CD8-positive, alpha-beta memory T cell (primary cell): ENCODE results near the gene S1PR3. TPM values are rescaled to one million over a fixed set of nuclear protein-coding genes. Genes with fewer than 3 reads are reported as not detected.

Experiments used
- CTCF ChIA-PET: fragments of 350-600 bp; sonication (Branson Sonifier 250); formaldehyde crosslinking; loops from one replicate; lab custom pipeline; 2021; ENCODE audit warnings: antibody characterized with exemption; lab: Charles Lee
- POLR2A ChIA-PET: fragments of 350-600 bp; sonication (Branson Sonifier 250); formaldehyde crosslinking; loops from one replicate; lab custom pipeline; 2021; ENCODE audit warnings: antibody characterized with exemption; lab: Charles Lee
- DNase-seq, 5 donors: peaks; one replicate each; pipeline versions ENCODE4 v3.0.0 to v3.0.0-alpha.2; 2020 to 2022; ENCODE audit warnings: mixed read lengths in 1 of 5
- H3K27ac ChIP-seq: one replicate; pipeline ENCODE4 v1.7.0; 2013; ENCODE audit warnings: low read depth, mild to moderate bottlenecking, low read length, moderate library complexity
- H3K27me3 ChIP-seq: 2 replicates; pipeline ENCODE4 v1.7.0; 2013; ENCODE audit warnings: low read length, mild to moderate bottlenecking; ENCODE audit not compliant: insufficient read depth, poor library complexity, severe bottlenecking
- H3K36me3 ChIP-seq: 2 replicates; pipeline ENCODE4 v1.7.0; 2013; ENCODE audit warnings: mild to moderate bottlenecking, low read length, moderate library complexity; ENCODE audit not compliant: insufficient read depth
- H3K4me1 ChIP-seq: 2 replicates; pipeline ENCODE4 v1.7.0; 2013; ENCODE audit warnings: mild to moderate bottlenecking, low read length, moderate library complexity; ENCODE audit not compliant: insufficient read depth
- H3K4me3 ChIP-seq: 2 replicates; pipeline ENCODE4 v1.7.0; 2013; ENCODE audit warnings: mild to moderate bottlenecking, low read length
- H3K9me3 ChIP-seq: 2 replicates; pipeline ENCODE4 v1.7.0; 2013; ENCODE audit warnings: mild to moderate bottlenecking, low read length
- H3K27ac Mint-ChIP-seq, 8 donors: one replicate each; pipeline ENCODE4 v1.8.0; 2020 to 2021; ENCODE audit warnings: mixed read lengths in 8 of 8, mild to moderate bottlenecking in 6 of 8, inconsistent platforms in 3 of 8, moderate library complexity in 3 of 8
- H3K27me3 Mint-ChIP-seq, 2 donors: one replicate each; pipeline ENCODE4 v1.8.0; 2020 to 2021; ENCODE audit warnings: mixed read lengths in 2 of 2, mild to moderate bottlenecking in 1 of 2, moderate library complexity in 1 of 2
- H3K36me3 Mint-ChIP-seq, 3 donors: one replicate each; pipeline ENCODE4 v1.8.0; 2020 to 2021; ENCODE audit warnings: mixed read lengths in 3 of 3, inconsistent platforms in 1 of 3, mild to moderate bottlenecking in 1 of 3
- H3K4me1 Mint-ChIP-seq, 3 donors: one replicate each; pipeline ENCODE4 v1.8.0; 2020 to 2021; ENCODE audit warnings: mixed read lengths in 3 of 3, inconsistent platforms in 1 of 3, mild to moderate bottlenecking in 1 of 3
- H3K4me3 Mint-ChIP-seq, 7 donors: one replicate each; pipeline ENCODE4 v1.8.0; 2020 to 2021; ENCODE audit warnings: mixed read lengths in 7 of 7, mild to moderate bottlenecking in 6 of 7, moderate library complexity in 4 of 7, inconsistent platforms in 2 of 7
- H3K9me3 Mint-ChIP-seq, 5 donors: one replicate each; pipeline ENCODE4 v1.8.0; 2020 to 2022; ENCODE audit warnings: mixed read lengths in 5 of 5, mild to moderate bottlenecking in 3 of 5, moderate library complexity in 2 of 5, inconsistent platforms in 1 of 5
- polyA plus RNA-seq: library from polyadenylated mRNA; unstranded; fragments of 300-500 nt; fragmentation: Illumina TruSeq; gene quantifications from one replicate; pipeline ENCODE4 v1.2.3, GENCODE V29; 2021
- total RNA-seq, 2 experiments: library from RNA; stranded (reverse); gene quantifications; one replicate each; pipeline ENCODE4 v1.2.3, GENCODE V29; 2021

Gene S1PR3
- total and polyA plus RNA-seq, 3 experiments from 2014 or later = 0.80 to 0.90 TPM; not detected in 1

DNA sequence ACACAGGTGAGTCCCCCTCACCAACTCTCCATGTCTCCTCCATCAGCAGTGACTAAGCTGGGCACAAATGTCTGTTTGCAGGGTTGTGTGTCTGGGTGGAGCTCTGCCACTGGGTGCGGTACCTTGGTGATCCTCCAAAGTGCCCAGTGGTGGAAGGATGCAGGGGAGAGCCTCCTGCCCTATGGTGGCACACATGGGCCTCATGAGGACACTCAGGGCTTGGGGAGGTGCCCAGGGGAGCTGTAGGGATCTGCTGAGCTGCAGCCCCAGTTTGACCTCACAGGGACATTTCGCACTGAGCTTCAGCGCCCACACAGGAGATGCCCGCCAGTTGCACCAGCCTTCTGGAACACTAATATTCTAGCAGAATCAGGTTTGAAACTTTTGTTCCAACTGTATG lies 29.5 kb downstream of the S1PR3 start:
- Histone ChIP-seq H3K9me3 (no peaks in the 10 kb centered on the region), H3K4me1 (no peaks in the 10 kb centered on the region), H3K27ac (no peak overlapping the region), H3K27me3 (no peaks in the 10 kb centered on the region), H3K36me3 (no peaks in the 10 kb centered on the region), H3K4me3 (no peak overlapping the region)
- H3K4me3 Mint-ChIP-seq = no peak overlapping the region
- no peaks in the 10 kb centered on the region for H3K4me1 Mint-ChIP-seq
- no peak for DNase-seq
- CTCF ChIA-PET = no interaction called here
- no peak overlapping the region for H3K27ac Mint-ChIP-seq
- no peaks in the 10 kb centered on the region for H3K9me3 Mint-ChIP-seq
- no peaks in the 10 kb centered on the region for H3K36me3 Mint-ChIP-seq
- POLR2A ChIA-PET = no interaction called here
- H3K27me3 Mint-ChIP-seq = peaks cover 0 to 18% of the 10 kb centered on the region in 2 donors

DNA sequence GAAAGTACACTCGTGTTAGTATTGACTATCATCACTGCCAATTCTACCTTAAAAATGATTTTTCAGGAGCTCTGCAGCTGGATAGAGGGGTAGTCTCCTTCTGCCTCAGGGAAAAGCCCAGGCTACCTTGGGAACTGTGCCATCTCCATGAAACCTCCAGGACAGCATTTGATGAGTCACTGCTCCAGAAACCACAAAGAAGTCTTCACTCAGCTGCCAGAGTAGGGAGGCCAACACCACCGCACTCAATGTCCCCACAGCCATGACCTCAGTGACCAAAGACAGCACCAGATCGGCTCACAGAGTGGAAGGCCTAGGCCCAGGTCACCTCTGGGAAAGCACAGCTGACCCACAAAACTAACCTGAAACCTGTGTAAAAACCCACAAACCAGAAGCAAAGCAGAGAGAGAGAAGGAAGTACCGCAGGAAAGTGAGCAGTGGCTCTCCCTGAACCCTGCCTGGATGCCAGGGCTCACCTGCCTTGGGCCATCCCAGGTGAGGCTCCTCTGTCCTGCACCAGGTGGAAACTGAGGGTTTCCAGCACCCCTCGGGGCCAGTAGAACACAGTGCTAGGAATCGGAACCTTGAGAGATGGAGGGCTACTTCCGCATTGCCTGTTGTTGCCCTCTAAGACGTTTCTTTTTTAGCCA lies 30.0 kb downstream of the S1PR3 start:
- POLR2A ChIA-PET = no interaction called here
- Histone ChIP-seq H3K27ac (no peak overlapping the region), H3K9me3 (no peaks in the 10 kb centered on the region), H3K27me3 (no peaks in the 10 kb centered on the region), H3K4me1 (no peaks in the 10 kb centered on the region), H3K4me3 (no peak overlapping the region), H3K36me3 (no peaks in the 10 kb centered on the region)
- CTCF ChIA-PET = no interaction called here
- Mint-ChIP-seq H3K27me3 (peaks cover 0 to 18% of the 10 kb centered on the region in 2 donors), H3K36me3 (no peaks in the 10 kb centered on the region), H3K27ac (no peak overlapping the region), H3K4me3 (no peak overlapping the region), H3K9me3 (peaks cover 0 to under 1% (median 0%) of the 10 kb centered on the region in 5 donors), H3K4me1 (no peaks in the 10 kb centered on the region)
- no peak for DNase-seq

DNA sequence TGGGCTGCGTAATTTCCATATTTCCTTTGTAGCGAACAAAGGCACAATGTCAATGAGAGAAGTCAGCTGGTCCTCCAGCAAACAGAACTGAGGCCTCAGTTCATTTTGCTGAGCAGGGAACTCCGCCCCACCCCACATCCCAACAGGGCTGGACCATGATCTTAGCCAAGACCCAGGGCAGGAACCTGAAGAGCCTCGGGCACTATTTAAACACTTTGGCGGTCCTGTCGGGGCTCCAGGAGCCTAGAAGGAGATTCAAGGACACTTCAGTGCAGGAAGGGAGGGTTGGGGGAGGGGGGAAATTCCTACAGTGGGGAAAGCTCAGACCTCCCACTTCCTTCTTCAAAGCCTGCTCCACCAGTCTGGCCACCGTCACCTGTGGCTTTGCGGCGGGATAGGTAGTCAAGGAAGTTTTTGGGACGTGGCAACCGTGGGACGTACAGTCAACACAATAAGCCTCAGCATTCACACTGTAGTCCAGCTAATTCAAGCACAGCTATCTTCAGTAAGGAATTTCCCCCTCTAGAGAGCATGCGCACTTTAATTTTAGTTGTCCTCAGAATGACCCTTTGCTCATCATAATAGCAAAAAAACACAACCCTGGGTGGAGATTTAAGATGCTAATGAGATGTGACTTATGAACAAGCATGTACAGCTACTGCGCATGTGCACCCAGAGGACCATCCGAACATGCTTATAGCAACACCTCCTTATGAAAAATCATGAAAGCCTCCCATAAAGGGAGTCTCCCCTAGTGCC lies 30.9 kb downstream of the S1PR3 start:
- H3K27me3 Mint-ChIP-seq = peaks cover 5 to 20% of the 10 kb centered on the region in 2 donors
- no peaks in the 10 kb centered on the region for H3K4me1 Mint-ChIP-seq
- no peaks in the 10 kb centered on the region for H3K4me1 ChIP-seq
- POLR2A ChIA-PET = no interaction called here
- CTCF ChIA-PET = no interaction called here
- H3K36me3 Mint-ChIP-seq = no peaks in the 10 kb centered on the region
- H3K27ac ChIP-seq = no peak overlapping the region
- no peaks in the 10 kb centered on the region for H3K36me3 ChIP-seq
- H3K4me3 ChIP-seq = no peak overlapping the region
- no peak for DNase-seq
- H3K4me3 Mint-ChIP-seq = no peak overlapping the region
- H3K9me3 ChIP-seq = no peaks in the 10 kb centered on the region
- no peak overlapping the region for H3K27ac Mint-ChIP-seq
- peaks cover 0 to 2% (median 0%) of the 10 kb centered on the region in 5 donors for H3K9me3 Mint-ChIP-seq
- H3K27me3 ChIP-seq = no peaks in the 10 kb centered on the region

DNA sequence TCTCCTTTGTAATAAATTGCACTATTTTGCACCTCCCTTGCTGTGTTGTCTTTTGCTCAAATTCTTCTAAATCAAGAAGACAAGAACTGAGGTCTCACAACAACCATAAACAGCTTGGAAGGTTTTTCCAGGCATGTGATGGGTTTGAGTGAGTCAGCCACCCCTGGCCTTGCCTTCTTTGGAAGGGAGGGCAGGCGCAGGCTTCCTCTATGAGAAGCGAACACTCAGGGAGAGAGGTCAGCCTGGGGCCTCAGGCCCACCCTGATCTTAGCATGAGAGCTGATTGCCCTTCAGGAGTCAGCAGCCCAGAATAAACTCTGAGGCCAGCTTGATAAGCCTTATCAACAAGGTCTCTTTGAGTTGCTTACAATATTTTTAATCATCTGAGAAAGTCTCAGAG lies 31.6 kb downstream of the S1PR3 start:
- no peaks in the 10 kb centered on the region for H3K4me1 ChIP-seq
- H3K27me3 Mint-ChIP-seq = peaks cover 5 to 19% of the 10 kb centered on the region in 2 donors
- H3K27me3 ChIP-seq = no peaks in the 10 kb centered on the region
- no peaks in the 10 kb centered on the region for H3K36me3 Mint-ChIP-seq
- H3K4me1 Mint-ChIP-seq = no peaks in the 10 kb centered on the region
- peaks cover 0 to 4% (median under 1%) of the 10 kb centered on the region in 5 donors for H3K9me3 Mint-ChIP-seq
- H3K36me3 ChIP-seq = no peaks in the 10 kb centered on the region
- H3K27ac Mint-ChIP-seq = no peak overlapping the region
- DNase-seq = no peak
- POLR2A ChIA-PET = no interaction called here
- CTCF ChIA-PET = no interaction called here
- no peaks in the 10 kb centered on the region for H3K9me3 ChIP-seq
- H3K4me3 ChIP-seq = no peak overlapping the region
- H3K4me3 Mint-ChIP-seq = no peak overlapping the region
- H3K27ac ChIP-seq = no peak overlapping the region

DNA sequence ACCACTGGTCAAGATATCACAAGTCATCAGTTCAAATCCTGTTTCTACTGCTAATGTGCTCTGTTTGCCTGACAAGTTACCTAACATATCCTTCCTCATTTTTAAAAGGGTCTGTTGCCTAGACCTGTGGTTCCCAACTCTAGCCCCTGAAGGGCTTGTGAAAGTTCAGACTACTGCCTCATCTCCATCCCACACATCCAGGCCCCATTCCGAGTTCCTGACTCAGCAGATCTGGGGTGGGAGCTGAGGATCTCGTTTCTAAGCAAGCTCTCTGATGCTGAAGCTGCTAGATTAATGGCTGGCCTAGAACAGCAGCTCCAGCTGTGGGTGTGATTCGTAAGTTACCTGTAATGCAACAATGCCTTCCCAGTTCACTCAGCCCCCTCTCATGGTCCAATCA lies 32.5 kb downstream of the S1PR3 start:
- DNase-seq = no peak
- no peaks in the 10 kb centered on the region for H3K27me3 ChIP-seq
- no peak overlapping the region for H3K4me3 ChIP-seq
- H3K4me1 ChIP-seq = no peaks in the 10 kb centered on the region
- Mint-ChIP-seq H3K4me3 (no peak overlapping the region), H3K9me3 (peaks cover 0 to 4% (median 2%) of the 10 kb centered on the region in 5 donors), H3K27me3 (peaks cover 5 to 22% of the 10 kb centered on the region in 2 donors), H3K36me3 (no peaks in the 10 kb centered on the region), H3K4me1 (no peaks in the 10 kb centered on the region), H3K27ac (no peak overlapping the region)
- no peaks in the 10 kb centered on the region for H3K36me3 ChIP-seq
- POLR2A ChIA-PET = no interaction called here
- CTCF ChIA-PET = no interaction called here
- H3K9me3 ChIP-seq = no peaks in the 10 kb centered on the region
- no peak overlapping the region for H3K27ac ChIP-seq

DNA sequence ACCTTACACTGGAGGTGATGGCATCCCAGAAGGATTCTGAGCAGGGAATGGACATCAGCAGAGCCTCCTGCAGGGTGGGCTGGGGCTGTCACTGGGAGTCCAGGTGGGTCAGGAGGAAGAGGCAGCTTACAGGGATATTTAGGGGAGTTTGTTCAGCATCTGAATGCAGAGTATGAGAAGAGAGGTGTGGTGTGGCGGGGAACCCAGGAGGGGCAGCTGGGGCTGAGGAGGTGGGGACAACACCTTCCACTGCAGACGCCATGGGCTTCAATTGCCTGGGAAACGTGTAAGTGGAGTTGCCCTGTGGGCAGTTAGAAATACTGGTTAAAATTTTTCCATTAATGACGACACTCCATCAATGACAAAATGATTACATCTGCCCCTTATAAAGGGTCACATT lies 33.5 kb downstream of the S1PR3 start:
- no peaks in the 10 kb centered on the region for H3K4me1 Mint-ChIP-seq
- ChIA-PET POLR2A (no interaction called here), CTCF (no interaction called here)
- H3K9me3 Mint-ChIP-seq = peaks cover 0 to 8% (median 5%) of the 10 kb centered on the region in 5 donors
- Histone ChIP-seq H3K4me1 (no peaks in the 10 kb centered on the region), H3K9me3 (no peaks in the 10 kb centered on the region), H3K36me3 (no peaks in the 10 kb centered on the region), H3K27ac (no peak overlapping the region), H3K27me3 (no peaks in the 10 kb centered on the region), H3K4me3 (no peak overlapping the region)
- no peak overlapping the region for H3K4me3 Mint-ChIP-seq
- no peaks in the 10 kb centered on the region for H3K36me3 Mint-ChIP-seq
- DNase-seq = no peak
- peaks cover 7 to 25% of the 10 kb centered on the region in 2 donors for H3K27me3 Mint-ChIP-seq
- H3K27ac Mint-ChIP-seq = no peak overlapping the region

DNA sequence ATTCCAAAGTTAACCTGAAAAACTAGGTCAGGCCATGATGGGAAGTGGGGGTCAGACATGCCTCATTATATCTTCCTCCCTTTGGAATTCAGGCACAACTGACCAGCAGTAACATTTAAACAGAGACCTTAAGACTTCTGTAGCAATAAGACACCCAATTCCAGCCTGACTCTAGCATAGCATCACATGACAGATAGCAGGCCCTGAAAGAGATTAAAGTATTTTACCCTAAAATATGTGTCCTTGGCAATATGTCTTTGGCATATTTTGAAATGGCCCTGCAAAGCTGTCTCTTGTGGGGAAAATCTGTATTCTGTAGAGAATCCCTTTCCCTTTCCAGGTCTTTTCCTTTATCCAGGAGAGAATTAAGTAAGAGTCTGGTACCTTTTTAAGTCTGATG lies 34.3 kb downstream of the S1PR3 start:
- Mint-ChIP-seq H3K4me3 (no peak overlapping the region), H3K27ac (no peak overlapping the region), H3K9me3 (peaks cover under 1 to 12% (median 10%) of the 10 kb centered on the region in 5 donors), H3K4me1 (no peaks in the 10 kb centered on the region), H3K36me3 (no peaks in the 10 kb centered on the region), H3K27me3 (peaks cover 9 to 25% of the 10 kb centered on the region in 2 donors)
- Histone ChIP-seq H3K4me3 (no peak overlapping the region), H3K27me3 (no peaks in the 10 kb centered on the region), H3K9me3 (no peaks in the 10 kb centered on the region), H3K4me1 (no peaks in the 10 kb centered on the region), H3K36me3 (no peaks in the 10 kb centered on the region), H3K27ac (no peak overlapping the region)
- CTCF ChIA-PET = no interaction called here
- POLR2A ChIA-PET = no interaction called here
- DNase-seq = no peak

DNA sequence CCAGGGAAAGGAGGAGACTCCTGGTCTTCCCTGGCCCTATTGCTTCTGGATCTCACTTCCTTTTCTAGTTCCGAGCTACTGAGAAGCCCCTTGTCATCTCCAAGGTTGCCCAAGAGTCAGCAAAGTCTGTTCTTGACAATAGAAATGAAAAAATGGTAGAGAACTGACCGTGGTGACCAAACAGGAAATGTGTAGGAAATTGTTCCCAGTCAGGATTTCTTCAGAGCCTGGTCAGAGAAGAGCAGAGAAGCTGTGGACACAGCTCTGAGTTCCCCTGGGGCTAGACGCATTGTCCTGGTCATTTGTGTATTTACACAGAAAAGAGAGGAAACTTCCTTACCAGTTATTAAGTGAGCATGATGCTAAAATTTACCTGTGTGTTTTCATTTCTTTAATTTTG lies 35.6 kb downstream of the S1PR3 start:
- DNase-seq = no peak
- no peak overlapping the region for H3K27ac Mint-ChIP-seq
- Histone ChIP-seq H3K4me3 (no peak overlapping the region), H3K36me3 (no peaks in the 10 kb centered on the region), H3K9me3 (no peaks in the 10 kb centered on the region), H3K27ac (no peak overlapping the region), H3K27me3 (no peaks in the 10 kb centered on the region), H3K4me1 (no peaks in the 10 kb centered on the region)
- no peaks in the 10 kb centered on the region for H3K36me3 Mint-ChIP-seq
- peaks cover 9 to 26% of the 10 kb centered on the region in 2 donors for H3K27me3 Mint-ChIP-seq
- no peak overlapping the region for H3K4me3 Mint-ChIP-seq
- H3K4me1 Mint-ChIP-seq = no peaks in the 10 kb centered on the region
- ChIA-PET CTCF (no interaction called here), POLR2A (no interaction called here)
- H3K9me3 Mint-ChIP-seq = peaks cover 12 to 17% (median 15%) of the 10 kb centered on the region in 5 donors
